A172 (cell line): ENCODE measurements around the gene TOR1AIP2. TPM values are rescaled to one million over a fixed set of nuclear protein-coding genes. Genes with fewer than 3 reads are reported as not detected.
"Not testable (repeated sequence)": the region's sequence is repeated elsewhere in the genome, so short reads cannot be mapped to it uniquely, and the experiment has no call there.

Source experiments
- DNase-seq: peaks from one replicate; pipeline ENCODE4 v3.0.0-alpha.2; 2015; ENCODE audit warnings: low spot score
- total RNA-seq: library from RNA; depleted of rRNA; stranded (reverse); fragments of >200 nt; shearing (Covaris generic); gene quantifications from 2 replicates; pipeline ENCODE4 v1.2.3, GENCODE V29; 2014

TOR1AIP2 gene
- total RNA-seq, 1 experiment from 2014 or later = 143 TPM

DNA sequence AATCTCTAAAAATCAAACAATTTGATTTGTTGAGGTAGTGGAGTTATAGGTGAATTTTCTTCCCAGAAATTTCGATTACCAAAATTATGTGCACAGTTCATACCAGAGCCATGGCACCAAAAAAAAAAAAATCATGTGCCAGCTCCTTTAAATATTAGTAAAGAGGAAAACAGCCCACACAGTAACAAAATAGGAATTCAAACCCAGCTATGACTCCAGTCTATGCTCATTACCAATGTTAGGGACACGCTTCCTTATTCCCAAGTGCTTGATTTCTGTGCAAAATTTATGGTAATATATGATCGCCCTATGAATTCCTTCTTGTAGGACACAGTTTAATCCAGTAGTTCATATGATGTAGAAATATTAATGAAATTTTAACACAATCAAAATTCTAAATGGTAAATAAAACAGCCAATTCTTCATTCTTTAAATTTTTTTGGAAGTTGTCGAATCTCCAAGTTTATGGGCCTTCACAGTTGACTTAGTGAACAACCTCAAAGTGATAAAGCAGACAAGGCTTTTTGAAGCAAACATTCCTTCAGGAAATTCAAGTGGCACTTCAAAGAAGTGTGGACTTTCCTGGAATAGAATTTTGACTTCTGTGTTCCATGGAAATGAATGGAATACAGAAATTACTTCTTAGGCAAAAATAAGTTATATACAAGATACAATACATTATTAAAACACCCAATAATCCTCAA, 1.9 kb downstream of the TOR1AIP2 start:
- DNase-seq = no peak

DNA sequence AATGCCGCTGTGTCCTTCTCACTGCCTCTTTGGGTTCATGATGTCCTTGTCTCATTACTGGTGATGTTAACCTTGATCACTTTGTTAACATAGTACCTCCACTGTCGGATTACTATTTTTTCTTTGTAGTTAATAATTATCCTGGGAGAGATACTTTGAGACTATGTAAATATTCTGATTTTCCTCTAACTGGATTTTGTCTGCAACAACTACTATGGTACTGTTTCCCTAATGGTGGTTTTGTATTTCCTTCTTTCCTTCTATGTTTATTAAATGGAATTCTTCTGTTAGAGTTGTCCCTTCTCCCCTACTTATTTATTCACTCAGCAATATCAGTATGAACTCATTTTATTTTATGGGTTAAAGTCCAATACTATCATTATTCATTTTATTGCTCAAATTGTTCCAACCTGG, 4.2 kb downstream of the TOR1AIP2 start:
- no peak for DNase-seq

DNA sequence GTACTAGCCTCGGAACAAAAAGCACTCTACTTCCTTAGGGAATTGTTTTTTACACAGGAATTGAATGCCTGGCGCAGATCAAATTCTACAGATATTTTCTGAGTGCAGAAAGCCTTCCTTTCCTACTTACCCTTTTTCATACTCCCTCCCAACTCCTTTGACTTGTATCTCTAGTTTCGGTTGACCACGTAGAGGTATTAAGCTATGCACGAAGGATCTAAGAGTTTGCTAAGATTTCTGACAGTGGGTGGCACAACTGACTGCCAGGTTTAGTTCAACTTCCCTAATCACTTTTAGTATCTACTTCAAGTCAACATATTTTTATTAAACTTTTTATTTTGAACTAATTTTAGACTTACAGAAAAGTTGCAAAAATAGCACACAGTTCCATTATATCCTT, 5.0 kb downstream of the TOR1AIP2 start:
- DNase-seq = no peak

DNA sequence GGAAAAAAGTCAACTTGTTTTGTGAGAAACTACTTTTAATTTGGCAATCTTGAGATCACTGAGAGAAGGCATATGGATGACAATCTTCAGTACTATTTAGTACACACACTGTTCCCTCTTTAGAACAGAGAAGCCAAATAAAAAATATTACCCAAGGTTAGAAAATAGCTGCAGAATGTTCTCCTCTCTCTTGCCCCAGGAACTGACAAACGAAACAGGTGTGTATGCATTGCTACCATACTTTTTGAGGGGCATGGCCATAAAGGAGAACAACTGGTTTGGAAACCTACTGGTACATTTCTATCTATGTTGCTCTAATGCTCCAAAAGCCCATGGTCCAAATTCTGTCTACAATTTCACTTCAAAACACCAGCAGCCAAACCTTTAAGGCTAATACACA, 5.7 kb downstream of the TOR1AIP2 start:
- no peak for DNase-seq

DNA sequence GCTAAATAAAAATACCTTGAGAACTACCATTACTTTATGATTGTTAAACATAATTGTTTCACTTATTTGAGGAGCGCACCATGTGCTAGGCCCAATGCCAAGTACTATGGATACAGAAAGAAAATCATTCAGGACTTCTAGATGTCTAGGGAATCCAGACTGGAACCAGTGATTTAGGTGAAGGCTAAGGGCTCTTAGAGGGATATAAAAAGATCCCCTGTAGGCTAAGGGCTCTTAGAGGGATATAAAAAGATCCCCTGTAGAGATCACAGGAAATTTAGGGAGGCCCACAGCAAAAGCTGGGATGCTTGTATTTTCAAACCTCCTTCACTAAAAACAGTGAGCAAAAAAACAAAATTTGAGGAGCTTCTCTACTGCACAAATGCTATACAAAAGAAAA, 6.7 kb downstream of the TOR1AIP2 start:
- no peak for DNase-seq

DNA sequence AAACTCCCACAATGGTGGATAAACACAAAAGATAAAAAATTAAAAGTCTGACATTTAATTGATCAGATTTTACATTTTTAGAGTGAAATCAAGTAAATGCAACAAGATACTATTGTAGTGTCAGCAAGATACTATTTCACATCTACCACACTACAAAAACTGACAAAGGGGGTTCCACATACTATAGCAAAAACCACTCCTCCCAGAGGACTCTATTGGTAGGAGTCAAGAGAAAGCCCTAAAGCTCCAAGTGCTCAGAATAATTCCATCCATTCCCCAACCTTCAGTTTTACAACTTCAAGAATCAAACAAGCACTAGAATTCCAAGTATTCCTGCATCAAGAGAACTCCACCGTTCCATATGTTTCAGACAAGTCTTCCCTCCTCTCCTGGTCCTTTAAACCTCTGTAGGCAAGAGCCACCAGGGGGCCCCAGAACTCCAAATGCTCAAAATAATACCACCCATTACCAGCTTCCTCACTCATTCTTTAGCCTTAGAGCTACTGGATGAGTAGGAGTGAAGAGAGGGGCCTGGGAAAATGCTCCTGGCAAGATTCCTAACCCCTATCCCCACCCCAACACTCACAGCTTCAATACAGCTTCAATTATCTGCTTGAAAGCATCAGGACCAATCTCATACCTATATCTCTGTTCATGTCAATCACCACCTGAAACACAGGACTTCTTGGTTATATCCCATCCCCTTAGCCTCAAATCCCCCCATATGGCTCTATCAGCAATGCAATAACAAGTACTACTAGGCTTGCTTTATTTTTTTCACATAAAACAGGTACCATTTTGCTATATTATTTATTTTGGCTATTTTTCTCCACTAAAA, 9.9 kb downstream of the TOR1AIP2 start:
- DNase-seq = peak; percentile 63

DNA sequence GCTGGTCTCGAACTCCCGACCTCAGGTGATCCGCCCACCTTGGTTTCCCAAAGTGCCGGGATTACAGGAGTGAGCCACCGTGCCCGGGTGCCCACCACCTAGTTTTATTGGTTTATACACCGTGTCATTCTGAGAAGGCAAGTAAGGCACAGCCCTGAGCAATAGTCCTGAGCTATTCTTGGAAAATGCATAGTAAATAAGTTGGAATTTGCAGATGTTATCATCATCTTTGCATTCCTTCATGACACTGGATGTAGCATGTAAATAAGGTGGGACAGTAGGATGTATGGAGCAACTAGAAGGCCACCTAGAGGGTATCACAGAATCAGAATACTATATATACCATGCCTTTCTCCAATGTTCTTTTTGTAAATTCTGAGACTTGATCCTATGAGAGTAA, 11.0 kb downstream of the TOR1AIP2 start:
- DNase-seq = no peak

DNA sequence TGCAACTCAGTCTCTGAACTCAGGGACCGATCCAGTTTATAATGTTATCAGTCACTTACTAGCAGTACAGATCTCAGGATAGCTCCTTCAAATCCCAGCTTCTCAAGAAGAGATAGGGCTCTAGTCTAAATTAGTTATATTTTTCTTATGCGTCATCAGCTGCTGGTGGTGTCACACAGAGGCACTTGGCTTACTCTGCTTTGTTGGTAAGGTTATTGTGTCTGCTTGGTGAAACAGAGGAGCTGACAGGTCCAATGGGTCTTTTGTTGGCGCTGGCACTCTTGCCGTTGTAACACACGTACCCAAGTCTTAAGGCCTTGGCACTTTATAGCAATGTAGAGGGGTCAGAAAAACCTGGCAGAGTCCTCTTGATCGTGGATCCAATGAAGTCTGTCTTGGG, 12.2 kb downstream of the TOR1AIP2 start:
- no peak for DNase-seq

DNA sequence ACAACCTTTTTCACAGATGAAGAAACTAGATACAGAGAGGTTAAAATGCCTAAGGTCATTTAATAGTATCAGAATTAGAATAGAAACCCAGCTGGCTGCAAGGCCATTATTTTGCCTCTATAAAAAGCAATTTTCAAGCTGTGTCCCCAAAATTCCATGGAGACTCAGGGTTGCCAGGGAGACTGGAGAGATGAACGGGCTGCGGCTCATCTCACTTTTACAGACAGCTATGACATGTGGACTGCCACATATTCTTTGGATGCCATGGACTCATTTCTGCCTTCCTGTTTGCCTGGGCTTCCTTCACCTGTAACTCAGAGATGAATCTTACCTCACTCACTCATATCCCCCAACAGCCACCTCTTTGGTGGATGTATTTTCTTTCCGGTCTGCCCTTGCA, 17.0 kb downstream of the TOR1AIP2 start:
- DNase-seq = no peak

DNA sequence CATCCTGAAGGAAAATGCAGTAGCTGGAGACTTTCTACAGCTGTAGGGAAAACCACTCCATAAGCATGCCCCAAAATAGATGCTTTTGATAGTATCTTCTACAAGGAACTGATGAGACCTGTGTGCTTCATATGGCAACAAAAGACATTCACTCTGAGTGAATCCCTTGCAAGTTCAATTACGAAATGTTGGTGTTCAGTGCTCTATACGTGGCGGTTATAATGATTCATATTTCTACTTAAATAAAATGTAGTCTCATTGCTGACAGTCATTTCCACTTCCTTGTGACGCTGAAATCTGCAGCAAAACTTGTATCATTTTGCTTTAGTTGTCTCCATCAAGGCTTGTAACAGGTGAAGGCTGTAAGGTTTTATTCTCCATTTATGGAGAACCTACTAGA, 20.6 kb downstream of the TOR1AIP2 start:
- DNase-seq = no peak

DNA sequence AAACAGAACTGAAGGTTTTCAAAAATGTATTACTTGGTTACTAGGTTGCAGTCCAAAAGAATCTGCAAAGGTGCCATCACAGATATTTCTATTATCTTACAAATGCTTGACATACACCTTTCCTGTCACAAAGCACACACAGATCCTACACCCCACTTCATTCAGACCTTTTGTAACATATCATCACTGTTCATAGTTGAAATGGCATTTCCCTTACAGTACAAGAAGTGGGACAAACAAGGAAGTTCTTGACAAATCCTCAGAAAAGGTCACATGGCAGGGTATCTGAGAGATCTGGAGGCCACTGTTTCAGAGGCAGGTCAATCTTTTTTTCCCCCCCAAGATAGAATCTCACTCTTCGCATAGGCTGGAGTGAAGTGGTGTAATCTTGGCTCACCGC, 21.3 kb downstream of the TOR1AIP2 start:
- DNase-seq = no peak

DNA sequence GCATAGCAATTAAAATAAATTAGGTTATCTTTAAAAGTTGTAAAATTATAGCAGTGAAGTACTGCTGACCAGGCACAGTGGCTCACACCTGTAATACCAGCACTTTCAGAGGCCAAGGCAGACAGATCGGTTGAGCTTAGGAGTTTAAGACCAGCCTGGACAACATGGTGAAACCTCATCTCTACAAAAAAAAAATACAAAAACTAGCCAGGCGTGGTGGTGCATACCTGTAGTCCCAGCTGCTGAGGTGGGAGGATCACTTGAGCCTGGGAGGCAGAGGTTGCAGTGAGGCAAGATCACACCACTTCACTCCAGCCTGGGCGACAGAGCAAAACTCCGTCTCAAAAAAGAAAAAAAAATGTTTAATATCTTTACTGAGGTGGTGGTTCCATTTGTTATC, 21.8 kb downstream of the TOR1AIP2 start:
- not testable (repeated sequence) for DNase-seq

DNA sequence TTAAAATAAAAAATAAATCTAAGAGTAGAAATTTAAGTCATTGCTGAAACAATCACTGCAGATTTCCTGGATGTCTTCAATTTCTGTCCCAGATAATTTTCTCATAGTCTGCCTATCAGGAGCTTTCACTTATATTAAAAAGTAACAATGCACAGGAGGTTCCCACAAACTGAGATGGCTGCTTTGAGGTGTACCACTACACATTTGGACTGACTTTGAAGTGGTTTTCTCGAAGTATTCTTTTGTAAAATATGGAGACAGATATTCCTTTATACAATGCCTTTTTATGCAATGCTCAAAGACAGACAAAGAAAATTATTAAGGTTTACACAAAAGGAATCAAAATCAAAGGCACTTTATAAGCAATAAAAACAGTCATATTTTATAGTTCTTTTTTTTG, 24.5 kb downstream of the TOR1AIP2 start:
- DNase-seq = no peak

DNA sequence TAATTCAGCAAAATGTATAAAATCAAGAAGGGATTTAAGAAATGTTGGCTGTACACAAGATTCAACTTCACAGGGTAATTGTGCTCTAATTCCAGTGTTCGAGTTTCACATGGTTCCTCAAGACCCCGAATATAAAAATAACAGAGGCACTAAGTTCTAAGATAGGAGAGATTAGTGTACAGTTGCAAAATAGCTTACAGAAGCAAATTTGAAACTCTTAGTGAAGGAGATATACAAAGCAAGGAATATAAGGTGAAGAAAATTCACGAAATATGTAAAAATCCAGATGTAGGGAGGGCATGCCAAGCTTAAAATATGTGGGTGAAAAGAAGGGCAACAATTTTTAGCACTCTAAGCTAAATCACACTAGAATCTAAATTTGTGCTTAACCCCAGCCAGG, 29.4 kb downstream of the TOR1AIP2 start:
- DNase-seq = no peak

DNA sequence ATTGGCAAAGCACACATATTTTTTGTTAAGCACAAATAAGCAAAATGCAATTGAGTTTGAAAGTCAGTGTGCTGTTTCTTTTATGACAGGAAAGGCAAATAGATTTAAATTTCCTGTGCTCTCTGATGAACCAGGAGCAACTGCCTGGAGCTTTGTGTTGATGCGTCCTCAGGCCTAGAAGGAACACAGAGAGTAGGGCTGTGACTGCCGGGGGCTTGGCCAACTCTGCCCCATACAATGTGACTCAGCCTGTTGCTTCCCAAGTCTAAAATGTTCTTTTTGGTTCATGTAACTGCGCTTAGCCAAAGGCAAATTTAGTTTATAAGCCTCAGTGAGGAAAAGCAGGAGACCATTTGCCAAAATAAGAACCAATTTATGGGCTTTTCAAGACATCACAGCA, 37.5 kb downstream of the TOR1AIP2 start:
- DNase-seq = no peak

DNA sequence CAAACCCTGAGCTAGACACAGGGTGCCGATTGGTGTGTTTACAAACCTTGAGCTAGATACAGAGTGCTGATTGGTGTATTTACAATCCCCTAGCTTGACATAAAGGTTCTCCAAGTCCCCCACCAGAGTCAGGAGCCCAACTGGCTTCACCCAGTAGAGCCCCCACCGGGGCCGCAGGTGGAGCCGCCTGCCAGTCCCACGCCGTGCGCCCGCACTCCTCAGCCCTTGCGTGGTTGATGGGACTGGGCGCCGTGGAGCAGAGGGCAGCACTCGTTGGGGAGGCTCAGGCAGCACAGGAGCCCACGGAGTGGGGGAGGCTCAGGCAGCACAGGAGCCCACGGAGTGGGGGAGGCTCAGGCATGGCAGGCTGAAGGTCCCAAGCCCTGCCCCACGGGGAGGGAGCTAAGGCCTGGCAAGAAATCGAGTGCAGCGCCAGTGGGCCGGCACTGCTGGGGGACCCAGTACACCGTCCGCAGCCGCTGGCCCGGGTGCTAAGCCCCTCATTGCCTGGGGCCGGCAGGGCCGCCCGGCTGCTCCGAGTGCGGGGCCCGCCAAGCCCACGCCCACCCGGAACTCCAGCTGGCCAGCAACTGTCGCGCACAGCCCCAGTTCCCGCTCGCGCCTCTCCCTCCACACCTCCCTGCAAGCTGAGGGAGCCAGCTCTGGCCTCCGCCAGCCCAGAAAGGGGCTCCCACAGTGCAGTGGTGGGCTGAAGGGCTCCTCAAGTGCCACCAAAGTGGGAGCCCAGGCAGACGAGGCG, 40.7 kb downstream of the TOR1AIP2 start:
- not testable (repeated sequence) for DNase-seq

DNA sequence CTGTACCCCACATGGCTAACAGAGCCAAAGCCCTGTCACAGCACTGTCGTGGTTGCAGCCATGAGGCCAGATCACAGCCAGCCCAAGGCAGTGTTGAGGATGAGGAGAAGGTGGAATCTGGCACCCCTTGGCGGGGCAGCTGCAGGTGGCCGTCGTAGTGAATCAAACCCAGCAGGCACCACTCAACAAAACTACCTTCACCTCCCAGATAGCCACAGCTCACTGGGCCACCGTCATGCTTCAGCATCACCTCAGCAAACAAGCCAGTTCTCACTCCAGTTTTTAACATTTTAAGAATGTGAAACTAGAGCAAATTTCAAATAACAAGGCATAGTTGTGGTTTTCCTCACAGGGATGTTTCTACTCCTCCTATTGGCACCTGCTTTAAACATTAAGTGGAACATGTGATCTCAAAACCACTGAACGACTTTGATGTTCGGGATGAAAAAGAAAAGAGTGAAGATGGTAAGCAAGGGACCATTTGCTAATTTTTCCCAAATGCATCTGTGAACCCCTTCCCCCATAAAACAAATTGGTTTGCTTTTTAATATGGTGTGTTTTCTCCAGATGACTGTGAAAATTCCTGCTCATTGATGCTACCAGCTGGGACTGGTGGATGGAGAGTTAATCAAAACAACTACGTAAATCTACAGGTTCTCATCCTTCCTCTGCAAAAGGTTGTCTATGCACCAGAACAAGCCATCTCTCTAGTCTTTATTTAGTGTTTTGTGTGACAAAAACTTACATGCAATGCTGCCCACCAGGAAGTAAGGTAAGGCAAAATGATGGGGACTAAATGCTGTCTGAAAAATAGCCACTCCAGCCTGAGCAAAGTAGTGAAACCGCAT, 45.5 kb downstream of the TOR1AIP2 start:
- peak; percentile 57 for DNase-seq

DNA sequence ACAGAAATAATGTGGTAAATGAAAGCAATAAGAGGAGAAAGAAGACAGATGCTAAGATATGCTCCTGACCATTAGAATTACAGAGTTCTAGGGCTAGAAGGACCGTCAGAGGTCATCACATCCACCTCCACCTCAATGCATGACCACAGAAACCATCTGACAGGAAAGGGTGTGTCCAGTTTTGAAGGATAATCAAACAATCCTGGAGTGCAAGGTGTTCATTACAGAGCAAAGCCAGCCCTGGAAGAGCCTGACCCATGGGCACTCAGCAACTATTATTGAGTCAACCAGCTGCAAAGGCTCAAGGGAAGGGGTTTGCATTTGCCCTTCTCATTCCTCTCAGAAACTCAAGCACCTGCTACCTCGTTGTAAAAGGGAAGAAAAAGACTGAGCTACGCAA, 46.4 kb downstream of the TOR1AIP2 start:
- DNase-seq = peak; percentile 26

DNA sequence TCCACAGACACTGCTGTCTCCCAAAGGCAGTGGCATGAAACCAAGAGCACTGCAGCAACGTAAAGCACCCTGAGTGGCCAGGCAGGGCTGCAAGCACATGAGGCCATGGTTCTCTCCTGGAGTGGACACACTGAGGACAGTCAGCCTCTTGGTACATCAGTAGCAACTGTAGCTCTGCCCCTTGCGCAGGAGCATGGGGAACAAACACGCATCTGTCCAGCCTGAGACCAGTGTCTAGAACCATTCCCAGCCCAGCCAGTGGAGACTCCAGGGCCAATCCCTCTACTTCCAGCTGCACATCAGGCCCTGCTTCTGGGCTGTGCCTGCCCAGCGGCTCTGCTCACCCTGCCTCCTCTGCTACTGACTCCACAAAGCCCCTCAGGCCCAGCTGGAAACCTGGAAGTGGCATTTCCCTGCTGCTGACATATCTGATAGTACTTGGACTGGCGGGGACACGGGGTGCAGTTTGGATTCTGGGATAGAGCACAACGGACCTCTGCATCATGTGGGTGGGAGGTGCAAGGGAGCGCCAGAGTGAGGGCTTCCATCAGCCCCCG, 49.0 kb downstream of the TOR1AIP2 start:
- no peak for DNase-seq

DNA sequence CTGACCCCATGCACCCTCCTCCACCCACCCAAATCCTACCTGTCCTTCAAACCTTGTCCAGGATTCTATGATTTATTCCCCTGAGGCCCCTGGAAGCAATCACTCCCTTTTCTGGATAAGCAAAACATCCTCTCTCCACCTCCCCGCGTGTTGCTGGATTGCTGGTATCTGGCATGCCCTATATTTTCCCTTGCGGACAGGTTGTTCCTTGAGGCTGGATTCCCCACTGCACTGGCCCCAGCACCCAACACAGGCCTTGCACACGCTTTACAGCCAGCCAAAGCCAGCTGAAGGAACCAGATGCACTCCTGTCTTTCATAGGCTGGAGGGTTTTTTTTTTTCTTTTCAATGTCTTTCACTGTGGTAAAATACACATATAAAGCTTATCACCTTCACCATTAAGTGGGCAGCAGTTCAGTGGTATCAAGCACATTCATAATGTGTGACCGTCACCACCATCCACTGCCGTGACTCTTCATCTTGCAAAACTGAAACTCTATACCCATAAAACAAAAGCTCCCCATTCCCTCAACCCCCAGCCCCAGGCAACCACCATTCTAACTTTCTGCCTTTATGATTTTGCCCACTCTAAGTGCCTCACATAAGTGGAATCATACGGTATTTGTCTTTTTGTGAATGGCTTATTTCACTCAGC, 50.9 kb downstream of the TOR1AIP2 start:
- DNase-seq = no peak
